ENCODE results near the gene SPOCK1.

Gene SPOCK1

GRCh38 chr5:137441476-137441875 lies 57.6 kb downstream of the SPOCK1 start:
- Histone ChIP-seq H3K4me2 (ENCODE audit: insufficient read depth, low read length) (no peak overlapping the region), H3K79me2 (ENCODE audit: insufficient read depth, low read length) (no peaks in the 10 kb centered on the region), H3K27ac (ENCODE audit: low read length) (no peak overlapping the region), H3K4me1 (ENCODE audit: insufficient read depth, low read length) (no peaks in the 10 kb centered on the region), H2AFZ (ENCODE audit: low read depth, low read length) (no peak overlapping the region), H3K4me3 (ENCODE audit: low read depth in 1 of 2, low read length in 2 of 2) (no peak overlapping the region), H3K9me3 (ENCODE audit: insufficient read depth, low read length, severe bottlenecking) (no peaks in the 10 kb centered on the region), H4K20me1 (ENCODE audit: insufficient read depth, low read length) (no peaks in the 10 kb centered on the region), H3K9ac (ENCODE audit: low read depth, low read length) (no peak overlapping the region), H3K27me3 (ENCODE audit: insufficient read depth, low read length, poor library complexity) (no peaks in the 10 kb centered on the region), H3K36me3 (ENCODE audit: insufficient read depth, low read length) (no peaks in the 10 kb centered on the region)
- ATAC-seq (ENCODE audit: insufficient read depth, low read depth) (no peak), DNase-seq (no peak)
- TF ChIP-seq CTCF (IDR thresholded peaks at IDR 0.05; ENCODE audit: borderline replicate concordance, extremely low read depth, low read length, poor library complexity, severe bottlenecking) (no peak), EZH2 (IDR thresholded peaks at IDR 0.05; ENCODE audit: borderline replicate concordance, low read depth, low read length, severe bottlenecking) (no peak)

GRCh38 chr5:137440795-137441194 lies 58.3 kb downstream of the SPOCK1 start:
- H3K9ac ChIP-seq (ENCODE audit: low read depth, low read length): no peak overlapping the region
- H3K27ac ChIP-seq (ENCODE audit: low read length): no peak overlapping the region
- no peak overlapping the region for H2AFZ ChIP-seq (ENCODE audit: low read depth, low read length)
- no peak for TF ChIP-seq EZH2 (IDR thresholded peaks at IDR 0.05; ENCODE audit: borderline replicate concordance, low read depth, low read length, severe bottlenecking)
- no peak for TF ChIP-seq CTCF (IDR thresholded peaks at IDR 0.05; ENCODE audit: borderline replicate concordance, extremely low read depth, low read length, poor library complexity, severe bottlenecking)
- DNase-seq (no peak), ATAC-seq (ENCODE audit: insufficient read depth, low read depth) (no peak)
- no peaks in the 10 kb centered on the region for H3K4me1 ChIP-seq (ENCODE audit: insufficient read depth, low read length)
- no peaks in the 10 kb centered on the region for H4K20me1 ChIP-seq (ENCODE audit: insufficient read depth, low read length)
- H3K36me3 ChIP-seq (ENCODE audit: insufficient read depth, low read length): no peaks in the 10 kb centered on the region
- H3K79me2 ChIP-seq (ENCODE audit: insufficient read depth, low read length): no peaks in the 10 kb centered on the region
- no peaks in the 10 kb centered on the region for H3K27me3 ChIP-seq (ENCODE audit: insufficient read depth, low read length, poor library complexity)
- H3K4me2 ChIP-seq (ENCODE audit: insufficient read depth, low read length): no peak overlapping the region
- H3K4me3 ChIP-seq (ENCODE audit: low read depth in 1 of 2, low read length in 2 of 2): no peak overlapping the region
- no peaks in the 10 kb centered on the region for H3K9me3 ChIP-seq (ENCODE audit: insufficient read depth, low read length, severe bottlenecking)

- Histone ChIP-seq H2AFZ (ENCODE audit: low read depth, low read length) (no peak overlapping the region), H3K27me3 (ENCODE audit: insufficient read depth, low read length, poor library complexity) (no peaks in the 10 kb centered on the region), H3K27ac (ENCODE audit: low read length) (no peak overlapping the region), H3K9me3 (ENCODE audit: insufficient read depth, low read length, severe bottlenecking) (no peaks in the 10 kb centered on the region), H3K4me1 (ENCODE audit: insufficient read depth, low read length) (no peaks in the 10 kb centered on the region), H3K79me2 (ENCODE audit: insufficient read depth, low read length) (no peaks in the 10 kb centered on the region), H3K36me3 (ENCODE audit: insufficient read depth, low read length) (no peaks in the 10 kb centered on the region), H3K9ac (ENCODE audit: low read depth, low read length) (no peak overlapping the region), H3K4me3 (ENCODE audit: low read depth in 1 of 2, low read length in 2 of 2) (no peak overlapping the region), H3K4me2 (ENCODE audit: insufficient read depth, low read length) (no peak overlapping the region), H4K20me1 (ENCODE audit: insufficient read depth, low read length) (no peaks in the 10 kb centered on the region)
- no peak for ATAC-seq (ENCODE audit: insufficient read depth, low read depth)
- DNase-seq: peak; percentile 6
- TF ChIP-seq EZH2 (IDR thresholded peaks at IDR 0.05; ENCODE audit: borderline replicate concordance, low read depth, low read length, severe bottlenecking): no peak
- TF ChIP-seq CTCF (IDR thresholded peaks at IDR 0.05; ENCODE audit: borderline replicate concordance, extremely low read depth, low read length, poor library complexity, severe bottlenecking): no peak
These were observed 59.5 kb downstream of the SPOCK1 start for GRCh38 chr5:137439645-137440044.

GRCh38 chr5:137438932-137439331 lies 60.2 kb downstream of the SPOCK1 start:
- H3K4me3 ChIP-seq (ENCODE audit: low read depth in 1 of 2, low read length in 2 of 2): no peak overlapping the region
- ATAC-seq (ENCODE audit: insufficient read depth, low read depth): no peak
- H3K27me3 ChIP-seq (ENCODE audit: insufficient read depth, low read length, poor library complexity): no peaks in the 10 kb centered on the region
- H3K9ac ChIP-seq (ENCODE audit: low read depth, low read length): no peak overlapping the region
- no peaks in the 10 kb centered on the region for H3K36me3 ChIP-seq (ENCODE audit: insufficient read depth, low read length)
- no peak for DNase-seq
- H3K4me1 ChIP-seq (ENCODE audit: insufficient read depth, low read length): no peaks in the 10 kb centered on the region
- H3K27ac ChIP-seq (ENCODE audit: low read length): no peak overlapping the region
- no peak overlapping the region for H2AFZ ChIP-seq (ENCODE audit: low read depth, low read length)
- no peak overlapping the region for H3K4me2 ChIP-seq (ENCODE audit: insufficient read depth, low read length)
- no peaks in the 10 kb centered on the region for H3K9me3 ChIP-seq (ENCODE audit: insufficient read depth, low read length, severe bottlenecking)
- H3K79me2 ChIP-seq (ENCODE audit: insufficient read depth, low read length): no peaks in the 10 kb centered on the region
- no peak for TF ChIP-seq CTCF (IDR thresholded peaks at IDR 0.05; ENCODE audit: borderline replicate concordance, extremely low read depth, low read length, poor library complexity, severe bottlenecking)
- no peaks in the 10 kb centered on the region for H4K20me1 ChIP-seq (ENCODE audit: insufficient read depth, low read length)
